Epithelial cell of proximal tubule (primary cell): ENCODE results near the gene ASCC1. TPM values are rescaled to one million over a fixed set of nuclear protein-coding genes. Genes with fewer than 3 reads are reported as not detected.
A peak's percentile ranks its signal among the peaks of the same experiment; 100 is the strongest.

Source experiments
- DNase-seq: peaks from one replicate; pipeline ENCODE4 v3.0.0-alpha.2; 2011; ENCODE audit warnings: low read depth
- H3K4me3 ChIP-seq: 2 replicates; pipeline ENCODE4 v1.5.1; 2011; ENCODE audit warnings: low read depth, mild to moderate bottlenecking, low read length
- CTCF ChIP-seq: conservative IDR thresholded peaks from 2 replicates; pipeline ENCODE4 v1.5.1; 2012; ENCODE audit warnings: low read depth, mild to moderate bottlenecking, low read length
- total RNA-seq: library from RNA; depleted of rRNA; stranded (reverse); fragments of >200 nt; gene quantifications from 2 replicates; pipeline ENCODE4 v1.2.3, GENCODE V29; 2015

The ASCC1 gene
- total RNA-seq, 1 donor from 2014 or later = 21.4 TPM

- H3K4me3 ChIP-seq = peak overlapping the region; percentile 22
- TF ChIP-seq CTCF = no peak
- no peak for DNase-seq
These were observed 32.5 kb upstream of the ASCC1 start for GRCh38 chr10:72248468-72249151.

- TF ChIP-seq CTCF = no peak
- no peak for DNase-seq
- H3K4me3 ChIP-seq = no peak overlapping the region
These were observed 30.0 kb upstream of the ASCC1 start for GRCh38 chr10:72245949-72246525.

- DNase-seq = no peak
- no peak overlapping the region for H3K4me3 ChIP-seq
- no peak for TF ChIP-seq CTCF
These were observed 28.5 kb upstream of the ASCC1 start for GRCh38 chr10:72244573-72245038.

GRCh38 chr10:72243822-72244437 lies 27.9 kb upstream of the ASCC1 start:
- peak; percentile 41 for TF ChIP-seq CTCF
- DNase-seq = peak; percentile 77
- H3K4me3 ChIP-seq = no peak overlapping the region

GRCh38 chr10:72242675-72243074 lies 26.6 kb upstream of the ASCC1 start:
- no peak for DNase-seq
- no peak overlapping the region for H3K4me3 ChIP-seq
- no peak for TF ChIP-seq CTCF

DNA sequence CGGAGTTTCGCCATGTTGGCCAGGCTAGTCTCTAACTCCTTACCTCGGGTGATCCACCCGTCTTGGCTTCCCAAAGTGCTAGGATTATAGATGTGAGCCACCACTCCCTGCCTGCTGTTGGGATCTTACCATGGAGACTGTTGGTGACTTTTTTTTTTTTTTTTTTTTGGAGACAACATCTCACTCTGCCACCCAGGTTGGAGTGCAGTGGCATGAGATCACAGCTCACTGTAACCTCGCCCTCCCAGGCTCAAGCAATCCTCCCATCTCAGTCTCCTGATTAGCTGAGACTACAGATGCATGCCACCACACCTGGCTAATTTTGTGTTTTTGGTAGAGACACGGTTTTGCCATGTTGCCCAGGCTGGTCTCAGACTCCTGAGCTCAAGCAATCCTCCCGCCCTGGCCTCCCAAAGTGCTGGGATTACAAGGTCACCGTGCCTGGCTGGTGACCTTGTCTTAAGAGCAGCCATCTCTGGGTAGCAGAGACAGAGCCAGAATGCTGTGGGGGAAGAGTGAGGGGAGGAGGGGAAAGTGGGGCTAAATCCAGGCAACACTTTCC lies 25.7 kb upstream of the ASCC1 start:
- no peak for DNase-seq
- no peak for TF ChIP-seq CTCF
- no peak overlapping the region for H3K4me3 ChIP-seq
